AG08395 (cell line): ENCODE data around the gene C14orf93.

ENCODE experiments used
- DNase-seq: peaks from one replicate; pipeline ENCODE4 v3.0.0; 2012; ENCODE audit warnings: mixed read lengths, low spot score

Gene C14orf93, protein sequence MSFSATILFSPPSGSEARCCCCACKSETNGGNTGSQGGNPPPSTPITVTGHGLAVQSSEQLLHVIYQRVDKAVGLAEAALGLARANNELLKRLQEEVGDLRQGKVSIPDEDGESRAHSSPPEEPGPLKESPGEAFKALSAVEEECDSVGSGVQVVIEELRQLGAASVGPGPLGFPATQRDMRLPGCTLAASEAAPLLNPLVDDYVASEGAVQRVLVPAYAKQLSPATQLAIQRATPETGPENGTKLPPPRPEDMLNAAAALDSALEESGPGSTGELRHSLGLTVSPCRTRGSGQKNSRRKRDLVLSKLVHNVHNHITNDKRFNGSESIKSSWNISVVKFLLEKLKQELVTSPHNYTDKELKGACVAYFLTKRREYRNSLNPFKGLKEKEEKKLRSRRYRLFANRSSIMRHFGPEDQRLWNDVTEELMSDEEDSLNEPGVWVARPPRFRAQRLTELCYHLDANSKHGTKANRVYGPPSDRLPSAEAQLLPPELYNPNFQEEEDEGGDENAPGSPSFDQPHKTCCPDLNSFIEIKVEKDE

DNA sequence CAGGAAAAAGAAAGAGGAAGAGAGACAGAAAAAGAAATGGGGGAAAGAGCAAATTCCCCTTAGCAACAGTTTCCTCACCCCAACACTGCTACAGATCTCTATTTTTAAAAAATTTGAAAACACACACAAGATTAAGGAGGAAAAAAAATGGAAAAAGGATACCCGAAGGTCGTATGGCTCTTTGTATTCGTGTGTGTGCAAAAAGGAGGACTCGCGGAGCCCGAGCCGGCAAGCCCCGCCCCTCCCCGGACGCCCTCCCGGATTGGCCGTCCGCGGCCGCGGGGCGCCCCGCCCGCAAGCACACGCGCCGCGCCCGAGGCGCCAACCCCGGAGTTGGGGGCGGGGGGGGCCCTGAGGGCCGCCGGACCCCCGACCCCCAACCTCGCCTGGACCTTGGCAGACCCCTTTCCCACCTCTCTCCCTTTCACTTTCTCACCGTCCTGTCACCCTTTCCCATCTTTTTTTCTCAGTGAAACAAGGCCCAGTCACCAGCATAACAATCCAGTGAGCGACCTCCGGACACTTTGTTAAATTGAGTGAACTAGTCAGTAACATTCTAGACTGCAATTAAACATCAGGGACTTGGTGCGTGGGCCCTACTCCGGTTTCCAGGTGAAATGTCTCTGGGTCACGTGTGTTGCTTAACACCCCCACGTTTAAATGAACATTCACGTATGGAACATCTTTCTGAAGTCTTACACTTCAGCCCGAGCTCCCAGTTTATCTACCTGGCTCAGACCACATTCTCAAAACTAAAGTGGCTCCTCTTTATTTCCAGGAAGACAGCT lies at the start of gene C14orf93:
C14orf93 (minus strand) TSS at position 205 of the 788 bp plus-strand sequence. CDS start 11,120 bp downstream, outside the sequence.
- peak; percentile 88 for DNase-seq

DNA sequence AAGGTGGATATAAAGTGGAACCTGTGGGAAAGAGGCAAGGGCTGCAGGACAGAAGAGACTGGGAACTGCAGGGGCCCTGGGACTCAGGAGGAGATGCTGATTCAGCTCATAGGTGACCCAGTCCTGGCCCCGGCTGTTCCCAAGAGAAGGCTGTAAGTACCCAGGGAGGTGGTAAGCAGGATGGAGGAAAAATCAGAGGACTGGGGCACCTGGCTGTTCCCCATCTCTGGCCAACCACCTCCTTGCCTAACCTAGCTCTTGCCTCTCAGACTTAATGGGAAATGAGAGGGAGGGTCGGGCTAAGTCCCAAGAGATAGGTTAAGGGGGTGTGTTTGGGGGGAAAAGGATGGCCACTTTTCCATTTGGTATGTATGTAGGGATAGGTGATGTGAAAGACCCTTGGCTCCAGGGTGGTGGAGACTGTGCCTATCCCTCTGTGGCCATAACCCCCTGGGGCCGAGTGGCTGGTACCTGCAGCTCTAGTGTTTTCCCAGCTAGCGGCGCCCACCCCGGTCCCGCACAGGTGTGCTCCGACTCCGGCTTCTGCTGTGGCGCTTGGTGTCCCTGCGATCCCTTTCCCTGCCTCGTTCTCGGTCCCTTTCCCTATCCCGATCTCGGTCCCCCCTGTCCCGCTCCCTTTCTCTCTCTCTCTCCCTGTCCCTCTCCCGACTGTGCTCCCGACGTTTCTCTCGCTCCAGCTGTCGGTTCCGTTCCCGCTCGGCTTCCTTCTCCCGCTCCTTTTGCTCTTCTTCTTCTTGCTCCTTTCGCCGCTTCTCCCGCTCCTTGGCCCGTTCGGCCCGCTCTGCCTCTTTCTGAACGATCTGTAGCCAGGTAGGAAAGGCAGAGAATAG lies 48.9 kb upstream of the C14orf93 start:
- DNase-seq, result no peak

DNA sequence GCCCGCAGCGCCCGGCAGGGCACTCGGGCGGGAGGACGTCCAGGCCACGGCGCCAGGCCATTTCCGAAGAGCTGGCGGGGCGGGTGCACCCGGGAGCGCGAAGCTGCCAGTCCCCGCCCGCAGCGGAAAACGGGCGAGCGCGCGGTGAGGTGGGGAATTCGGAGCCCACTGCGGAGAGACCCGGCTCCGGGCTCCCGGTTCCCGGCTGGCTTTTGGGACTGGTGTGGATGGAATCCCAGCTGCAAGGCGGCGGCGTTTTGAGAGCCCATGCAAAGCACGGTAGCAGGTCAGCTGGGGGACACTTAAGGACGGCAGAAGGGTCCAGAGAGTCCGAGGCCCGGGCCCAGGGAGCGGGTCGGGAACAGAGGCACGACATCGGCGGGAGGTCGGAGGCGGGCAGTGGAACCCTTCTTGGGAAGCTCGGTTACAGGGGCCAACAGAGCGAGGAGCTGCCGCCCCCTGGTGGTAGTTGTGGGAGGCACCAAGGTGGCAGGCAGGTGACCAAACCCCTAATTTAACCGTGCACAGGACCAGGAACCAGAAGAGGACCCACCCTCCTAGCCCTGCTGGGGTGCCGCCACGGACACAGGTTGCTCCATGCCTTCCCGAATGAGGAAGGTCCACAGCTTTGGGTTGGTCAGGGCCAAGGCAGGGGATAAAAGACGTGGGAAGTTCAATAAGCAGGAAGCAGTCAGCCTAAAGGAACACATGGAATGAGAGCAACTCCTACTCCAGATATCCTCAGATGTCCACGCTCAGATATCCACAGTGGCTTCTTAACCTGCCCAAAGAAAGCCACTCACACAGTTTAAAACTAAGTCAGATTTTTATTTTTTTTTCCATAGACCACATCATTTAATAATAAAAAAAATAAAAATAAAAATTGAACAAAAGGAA lies 48.1 kb upstream of the C14orf93 start:
- peak; percentile 85 for DNase-seq

DNA sequence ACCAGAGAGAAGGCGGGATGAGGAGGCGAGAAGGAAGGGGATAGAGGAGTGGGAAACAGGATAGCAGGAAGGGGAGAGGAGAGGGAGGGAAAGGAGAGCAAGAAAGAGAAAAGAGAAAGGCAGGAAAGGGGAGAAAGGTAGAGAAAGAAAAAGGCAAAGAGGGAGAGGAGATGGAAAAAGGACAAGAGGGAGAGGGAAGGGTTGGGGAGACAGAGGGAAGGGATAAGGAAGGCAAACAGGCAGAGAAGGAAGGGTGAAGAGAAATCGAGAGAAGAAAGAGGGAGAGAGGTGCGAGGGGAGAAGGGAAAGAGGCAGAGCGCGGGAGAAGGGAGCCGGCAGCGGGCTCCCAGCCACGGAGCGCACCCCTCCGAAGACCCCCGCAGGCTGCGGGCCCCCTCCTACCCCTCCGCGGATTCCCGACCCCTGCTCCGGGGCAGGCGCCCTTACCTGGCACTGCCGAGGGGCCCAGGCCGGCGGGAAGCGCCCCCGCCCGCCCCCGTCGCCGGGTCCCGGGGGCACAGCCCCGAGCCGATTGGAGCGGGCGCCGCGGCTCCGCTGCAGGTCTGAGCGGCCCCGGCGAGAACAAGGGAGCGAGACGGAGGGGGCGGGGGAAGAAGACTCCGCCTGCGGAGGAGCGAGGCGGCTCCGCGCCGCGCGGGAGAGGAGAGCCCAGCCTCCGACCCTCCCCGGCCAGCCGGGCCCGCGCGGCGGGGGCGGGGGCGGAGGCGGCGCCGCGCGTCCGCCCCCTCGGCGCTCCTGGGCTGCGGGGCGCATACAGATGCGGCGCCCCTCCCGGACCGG lies 47.2 kb upstream of the C14orf93 start, which contains the start of gene CDH24:
CDH24 (minus strand) TSS at position 565 of the 801 bp plus-strand sequence. CDS start 1,787 bp downstream, outside the sequence.
- peak; percentile 77 for DNase-seq

DNA sequence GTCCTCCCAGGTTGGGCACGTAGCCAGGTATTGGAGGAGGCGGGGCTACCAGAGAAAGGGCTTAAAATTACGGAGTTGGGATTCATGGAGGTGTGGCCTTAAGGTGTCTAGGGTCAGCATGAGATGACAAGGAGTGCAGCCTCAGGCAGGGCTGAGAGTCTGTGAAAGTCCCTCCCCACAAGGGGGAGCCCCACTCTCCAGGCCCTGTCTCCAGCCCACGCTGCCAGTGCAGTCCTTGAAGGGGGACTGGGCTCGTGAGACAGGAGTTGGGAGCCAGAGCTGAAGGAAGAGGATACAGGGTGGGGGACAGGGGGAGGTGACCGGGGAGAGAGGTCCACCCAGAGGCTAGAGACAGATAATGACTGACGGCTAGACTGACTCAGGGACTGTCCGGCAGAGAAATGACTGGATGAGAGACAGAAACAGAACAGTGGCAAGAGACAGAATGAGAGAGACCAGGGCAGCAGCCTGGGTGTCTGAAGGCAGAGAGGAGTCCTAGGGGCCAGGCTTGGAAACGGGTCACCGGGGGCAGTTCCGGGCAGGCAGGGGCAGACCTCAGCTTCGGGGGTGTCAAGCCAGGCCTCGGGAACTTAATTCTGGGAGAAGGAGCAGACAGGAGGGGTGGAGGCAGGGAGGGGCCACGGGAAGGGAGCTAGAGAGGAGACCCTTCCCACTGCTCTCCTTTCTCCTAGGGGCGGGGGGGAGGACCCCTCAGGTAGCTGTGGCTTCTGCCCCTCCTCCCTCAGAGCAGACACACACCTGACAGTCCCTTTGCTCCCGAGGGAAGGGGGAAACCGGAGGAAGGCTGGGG lies 46.4 kb upstream of the C14orf93 start:
- DNase-seq, result peak; percentile 85

DNA sequence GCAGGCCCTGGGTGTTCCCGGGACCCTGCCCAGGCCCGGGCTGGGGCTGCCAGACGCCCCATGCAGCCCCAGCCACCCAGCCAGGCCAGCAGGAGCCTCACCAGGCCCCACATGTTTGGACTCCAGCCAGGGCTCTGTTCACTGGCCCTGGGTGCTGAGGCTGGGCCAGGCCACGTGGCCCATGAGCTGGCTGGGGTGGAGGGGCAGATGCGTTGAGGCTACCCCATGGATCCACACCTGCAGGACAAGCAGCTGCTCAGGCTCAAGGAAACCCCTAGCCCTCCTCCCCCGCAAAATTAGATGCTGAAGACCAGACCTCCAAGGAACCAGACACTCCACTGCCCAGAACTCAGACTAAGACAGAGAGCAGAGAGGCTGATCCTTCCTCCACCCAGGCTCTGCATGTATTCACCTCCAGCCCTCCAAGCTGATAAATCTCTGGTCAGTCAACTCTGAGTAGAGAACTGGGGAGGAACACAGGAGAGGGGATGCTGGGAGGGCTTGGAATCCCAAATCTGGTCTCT lies 45.7 kb upstream of the C14orf93 start:
- DNase-seq, result peak; percentile 31

DNA sequence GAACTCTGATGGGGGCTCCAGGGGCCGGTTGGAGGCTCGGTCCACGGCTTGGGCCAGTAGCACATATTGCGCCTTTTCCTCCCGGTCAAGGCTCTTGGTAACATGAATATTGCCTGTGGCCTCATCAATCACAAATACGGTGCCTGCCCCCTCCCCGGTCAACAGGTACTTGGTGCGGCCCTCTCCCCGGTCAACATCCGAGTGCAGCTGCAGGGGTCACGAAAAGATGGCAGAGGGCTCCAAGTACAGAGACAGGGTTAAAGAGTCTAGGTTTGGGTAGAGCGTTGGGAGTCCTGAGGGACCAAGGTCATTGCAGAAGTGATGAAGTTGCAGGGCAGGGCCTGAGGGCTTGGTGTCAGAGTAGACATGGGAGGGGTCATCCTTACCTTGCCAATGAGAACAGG lies 45.2 kb upstream of the C14orf93 start:
- DNase-seq, result no peak

DNA sequence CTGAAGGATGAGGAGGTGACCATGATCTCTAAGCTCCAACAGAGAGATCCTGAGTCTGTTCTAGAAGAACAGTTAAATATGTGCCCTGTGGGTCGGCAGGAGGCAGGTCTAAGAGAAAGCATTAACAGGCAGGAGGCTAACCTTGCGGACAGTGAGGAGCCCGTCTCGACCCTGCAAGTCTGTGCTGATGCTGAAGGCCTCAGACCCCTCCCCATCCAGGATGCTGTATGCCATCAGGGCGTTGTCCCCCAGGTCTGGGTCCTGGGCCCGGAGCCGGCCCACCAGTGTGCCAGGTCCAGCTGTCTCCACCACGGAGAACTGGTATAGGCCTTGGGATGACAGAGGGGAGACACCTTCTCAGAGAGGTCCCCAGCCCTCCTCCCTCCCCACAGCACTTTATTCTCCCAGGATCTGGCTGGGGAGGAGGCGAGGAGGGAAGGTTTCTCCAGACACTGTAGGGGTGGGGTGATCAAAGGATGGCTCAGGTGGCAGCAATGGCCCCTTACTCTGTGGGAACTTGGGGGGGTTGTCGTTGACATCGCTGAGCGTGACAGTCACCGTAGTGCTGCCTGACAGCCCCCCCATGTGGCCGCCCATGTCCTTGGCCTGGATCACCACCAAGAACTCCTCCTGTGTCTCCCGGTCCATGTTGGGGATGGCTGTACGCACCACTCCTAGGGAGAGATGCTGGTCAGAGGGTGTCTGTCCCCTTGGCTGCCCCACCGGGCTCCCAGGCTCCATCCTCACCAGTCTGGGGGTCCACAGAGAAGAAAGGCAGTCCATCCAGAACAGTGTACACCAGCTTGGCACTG lies 44.3 kb upstream of the C14orf93 start:
- DNase-seq, result peak; percentile 30

DNA sequence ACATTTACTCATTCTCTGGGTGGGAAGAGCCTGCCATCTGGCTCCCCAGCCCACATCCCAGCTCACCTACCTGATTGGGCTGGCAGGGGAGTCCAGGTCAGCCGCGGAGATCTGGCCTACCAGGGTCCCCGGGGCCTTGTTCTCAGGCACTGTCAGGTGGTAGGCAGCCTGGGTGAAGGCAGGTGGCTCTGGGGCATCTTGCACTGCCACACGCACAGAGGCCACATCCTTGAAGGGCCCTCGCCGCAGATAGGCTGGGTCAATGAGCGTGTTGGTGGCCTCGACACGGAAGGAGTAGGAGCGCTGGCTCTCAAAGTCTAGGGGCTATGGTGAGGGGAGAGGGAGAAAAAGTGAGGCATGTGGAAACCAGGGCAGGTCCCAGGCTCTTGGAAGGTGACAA lies 43.5 kb upstream of the C14orf93 start:
- DNase-seq, result no peak

DNA sequence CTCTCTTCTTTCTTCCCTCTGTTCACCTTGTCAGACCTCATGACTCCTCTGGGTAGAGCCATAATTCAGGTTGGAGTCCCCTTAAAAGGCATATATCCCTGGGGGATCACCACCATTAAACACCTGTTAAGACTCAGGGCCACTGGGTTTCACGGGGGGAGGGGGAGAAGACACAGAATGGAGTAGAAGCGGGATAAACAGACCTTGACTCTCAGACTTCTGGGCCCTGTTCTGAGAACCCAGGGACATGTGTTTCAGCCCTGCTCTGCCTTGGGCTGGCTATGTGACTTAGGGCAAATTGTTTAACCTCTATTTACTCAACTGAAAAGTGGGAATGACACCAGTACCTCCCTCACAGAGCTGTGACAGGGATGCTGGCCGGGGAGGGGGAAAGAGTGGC lies 42.7 kb upstream of the C14orf93 start:
- no peak for DNase-seq

DNA sequence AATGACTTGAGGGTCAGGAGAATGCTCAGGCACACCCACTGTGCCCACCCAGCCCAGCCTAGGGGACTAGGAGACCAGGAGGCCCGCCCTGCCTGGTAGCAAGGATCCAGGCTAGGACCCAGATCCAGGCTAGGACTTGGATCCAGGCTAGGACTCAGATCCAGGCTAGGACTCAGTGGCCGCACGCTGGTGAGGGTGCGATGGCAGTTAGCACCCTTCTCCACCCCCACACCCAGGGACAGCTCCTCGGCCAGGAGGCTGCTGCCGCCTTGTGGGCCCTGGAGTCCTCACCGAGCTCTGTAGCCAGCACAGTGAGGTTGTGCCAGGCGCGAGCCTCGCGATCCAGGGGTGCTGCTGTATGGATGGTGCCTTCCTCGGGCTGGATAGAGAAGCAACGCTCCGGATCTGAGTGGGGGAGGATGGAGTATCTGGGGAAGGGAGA lies 42.3 kb upstream of the C14orf93 start:
- no peak for DNase-seq

DNA sequence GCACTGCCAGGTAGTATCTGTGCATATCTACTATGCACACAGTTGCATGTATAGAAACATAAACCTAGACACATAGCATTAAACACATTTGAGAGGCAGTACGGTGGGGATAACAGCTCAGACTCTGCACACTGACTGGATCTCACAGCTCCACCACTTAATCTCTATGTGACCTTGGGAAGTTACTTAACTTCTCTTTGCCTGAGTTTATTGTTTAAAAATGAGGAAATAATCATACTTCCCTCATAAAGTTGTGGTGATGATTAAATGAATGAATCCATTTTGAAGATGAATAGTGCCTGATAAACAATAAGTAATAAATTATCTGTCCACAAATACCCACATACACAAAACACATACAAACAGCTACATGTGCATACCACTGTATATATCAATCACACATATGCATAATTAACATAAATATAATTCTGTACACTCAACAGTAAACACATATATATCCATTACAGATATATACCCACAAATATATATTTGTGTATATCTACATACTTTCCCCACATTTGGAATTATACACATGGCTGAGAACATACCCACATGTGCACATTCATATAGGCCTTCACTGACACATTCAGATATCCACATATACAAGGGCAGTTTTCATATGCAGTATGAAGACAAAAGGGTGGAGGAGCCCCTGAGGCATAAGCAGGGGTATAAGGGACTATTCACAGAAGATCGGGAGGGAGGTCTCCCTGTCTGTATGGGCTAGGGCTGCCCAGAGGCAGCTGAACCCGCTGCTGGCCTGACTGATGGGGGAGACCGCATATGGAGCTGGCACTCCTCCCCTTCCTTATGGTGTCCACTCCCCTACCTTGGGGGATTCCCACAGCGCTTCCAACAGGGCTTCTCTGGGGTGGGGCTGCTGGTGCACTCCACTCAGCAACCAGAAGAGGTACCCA lies 41.5 kb upstream of the C14orf93 start:
- DNase-seq, result no peak

DNA sequence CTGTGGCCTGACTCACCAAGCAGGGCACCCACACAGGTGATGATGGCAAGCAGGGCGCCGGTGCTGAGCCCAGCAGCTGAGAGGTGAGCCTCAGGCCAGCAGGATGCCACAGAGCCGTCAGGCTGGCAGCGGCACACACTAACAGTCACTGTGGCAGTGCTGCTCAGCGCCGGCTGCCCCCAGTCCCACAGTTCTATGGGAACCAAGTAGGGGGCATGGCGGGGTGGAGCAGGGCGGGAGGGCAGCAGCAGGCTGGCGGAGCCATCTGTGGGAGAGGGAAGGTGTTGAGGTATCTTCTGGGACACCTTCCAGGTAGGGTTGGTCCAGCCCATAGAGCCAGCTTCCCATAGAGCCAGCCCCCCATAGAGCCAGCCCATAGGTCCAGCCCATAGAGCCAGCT lies 39.1 kb upstream of the C14orf93 start:
- no peak for DNase-seq

DNA sequence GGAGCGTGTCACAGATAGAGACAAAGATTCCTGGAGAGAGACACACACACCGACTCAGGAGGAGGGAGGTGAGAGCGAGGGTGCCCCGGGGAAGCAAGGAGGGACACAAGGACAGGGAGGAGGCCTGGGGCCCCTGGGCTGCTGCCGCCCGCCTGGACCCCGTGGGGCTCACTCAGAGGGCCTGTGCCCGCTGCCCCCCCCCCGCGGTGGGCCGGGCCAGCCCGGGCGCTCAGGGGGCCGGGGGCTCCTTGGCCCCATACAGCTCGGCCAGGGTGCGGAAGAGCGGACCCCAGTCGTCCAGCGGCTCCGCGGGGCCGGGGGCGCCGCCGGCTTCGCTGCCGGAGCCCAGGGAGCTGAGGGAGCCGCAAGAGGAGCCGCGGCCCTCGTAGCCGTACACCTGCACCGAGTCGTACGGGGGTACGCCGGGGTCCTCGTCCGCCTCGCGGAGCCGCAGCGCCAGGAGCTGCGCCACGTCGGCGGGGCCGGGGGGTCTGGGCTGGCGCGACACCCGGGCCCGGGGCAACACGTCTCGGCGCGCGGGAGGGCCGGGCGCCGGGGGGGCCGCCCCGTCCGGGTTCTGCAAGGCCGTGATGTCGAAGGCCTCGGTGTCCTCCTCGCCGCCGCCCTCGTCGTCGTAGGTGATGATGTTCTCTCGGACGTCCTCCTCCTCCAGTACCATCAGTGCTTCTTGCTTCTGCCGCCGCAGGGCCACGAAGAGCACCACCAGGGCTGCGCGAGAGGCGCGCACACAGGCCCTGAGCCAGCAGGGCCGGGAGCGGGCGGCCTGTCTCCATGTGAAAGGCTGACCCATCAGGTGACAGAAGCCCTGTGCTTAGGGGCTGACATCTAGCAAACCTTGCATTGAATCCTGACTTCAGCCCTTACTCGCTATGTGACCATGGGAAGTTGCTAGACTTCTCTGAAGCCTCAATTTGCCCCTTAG lies 38.1 kb upstream of the C14orf93 start:
- DNase-seq, result no peak

DNA sequence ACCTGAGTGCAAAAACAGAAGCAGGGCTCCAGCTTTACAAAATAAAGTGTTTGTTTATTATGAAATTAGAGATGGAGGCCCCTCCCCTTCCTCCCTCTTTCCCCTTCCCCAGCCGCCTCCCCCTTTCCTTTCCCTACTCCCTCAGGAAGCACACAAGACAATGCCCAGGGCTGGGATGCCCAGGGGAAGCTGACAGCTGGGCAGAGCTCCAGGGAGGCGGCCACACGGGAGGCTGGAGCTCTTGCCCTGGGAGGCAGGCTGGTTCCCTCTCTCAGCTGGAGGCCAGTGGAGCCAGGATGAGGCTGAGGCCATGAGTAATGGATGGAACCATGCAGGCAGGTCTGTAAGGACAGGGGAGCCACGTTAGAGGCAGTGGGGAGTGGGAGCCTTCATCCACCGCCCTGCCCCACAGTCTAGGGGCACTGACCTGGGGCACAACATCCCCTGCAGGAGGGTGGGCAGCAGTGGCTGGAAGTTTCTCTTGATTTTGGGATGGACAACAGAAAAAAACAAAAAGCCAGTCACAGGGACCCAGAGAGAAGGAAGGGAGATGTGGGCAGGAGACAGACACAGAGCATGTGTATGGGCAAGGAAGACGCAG lies 37.2 kb upstream of the C14orf93 start:
- DNase-seq, result no peak
